Muscle layer of duodenum (tissue), 2 donors: ENCODE measurements around the gene PNPLA3.

Experiments used
- H3K27ac ChIP-seq: one replicate; pipeline ENCODE4 v1.7.0; 2013; ENCODE audit warnings: mild to moderate bottlenecking, low read length
- H3K27me3 ChIP-seq: one replicate; pipeline ENCODE4 v1.7.0; 2013; ENCODE audit warnings: low read depth, mild to moderate bottlenecking, control low read depth, low read length
- H3K36me3 ChIP-seq, 2 donors: one replicate each; pipeline ENCODE4 v1.7.0; 2013; ENCODE audit warnings: low read length in 2 of 2, control low read depth in 1 of 2, mild to moderate bottlenecking in 1 of 2; ENCODE audit not compliant: insufficient read depth in 2 of 2, control insufficient read depth in 1 of 2
- H3K4me1 ChIP-seq, 2 donors: one replicate each; pipeline ENCODE4 v1.7.0; 2013; ENCODE audit warnings: low read length in 2 of 2, mild to moderate bottlenecking in 2 of 2, control low read depth in 1 of 2, moderate library complexity in 1 of 2; ENCODE audit not compliant: insufficient read depth in 2 of 2, control insufficient read depth in 1 of 2
- H3K4me3 ChIP-seq, 2 donors: one replicate each; pipeline ENCODE4 v1.7.0; 2013; ENCODE audit warnings: low read length in 2 of 2, low read depth in 1 of 2, mild to moderate bottlenecking in 1 of 2
- H3K9me3 ChIP-seq, 2 donors: one replicate each; pipeline ENCODE4 v1.7.0; 2013; ENCODE audit warnings: low read length in 2 of 2, control low read depth in 1 of 2, mild to moderate bottlenecking in 1 of 2; ENCODE audit not compliant: control insufficient read depth in 1 of 2
- donor health status: healthy.

PNPLA3 gene

DNA sequence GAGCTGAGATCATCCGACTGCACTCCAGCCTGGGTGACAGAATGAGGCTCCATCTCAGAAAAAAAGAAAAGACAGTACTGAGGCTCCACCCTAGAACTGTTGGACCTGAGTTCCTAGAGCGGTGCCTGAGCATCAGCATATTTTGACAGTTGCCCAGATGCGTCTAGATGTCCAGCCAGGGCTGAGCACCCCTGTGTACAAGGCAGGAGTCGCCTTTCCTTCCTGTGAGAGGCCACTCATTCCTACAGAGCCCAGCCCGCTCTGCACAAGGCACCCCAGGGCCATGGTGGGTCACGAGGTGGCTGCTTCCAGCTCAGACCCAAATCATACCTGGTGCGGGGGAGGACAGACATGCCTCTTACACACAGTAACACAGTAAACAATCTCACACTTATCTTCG is 47.5 kb downstream of the PNPLA3 start:
- H3K36me3 ChIP-seq, result peaks cover 73 to 86% of the 10 kb centered on the region in 2 donors
- H3K9me3 ChIP-seq, result no peaks in the 10 kb centered on the region
- H3K4me3 ChIP-seq, result no peak overlapping the region
- no peaks in the 10 kb centered on the region for H3K27me3 ChIP-seq
- no peak overlapping the region for H3K27ac ChIP-seq
- no peaks in the 10 kb centered on the region for H3K4me1 ChIP-seq

DNA sequence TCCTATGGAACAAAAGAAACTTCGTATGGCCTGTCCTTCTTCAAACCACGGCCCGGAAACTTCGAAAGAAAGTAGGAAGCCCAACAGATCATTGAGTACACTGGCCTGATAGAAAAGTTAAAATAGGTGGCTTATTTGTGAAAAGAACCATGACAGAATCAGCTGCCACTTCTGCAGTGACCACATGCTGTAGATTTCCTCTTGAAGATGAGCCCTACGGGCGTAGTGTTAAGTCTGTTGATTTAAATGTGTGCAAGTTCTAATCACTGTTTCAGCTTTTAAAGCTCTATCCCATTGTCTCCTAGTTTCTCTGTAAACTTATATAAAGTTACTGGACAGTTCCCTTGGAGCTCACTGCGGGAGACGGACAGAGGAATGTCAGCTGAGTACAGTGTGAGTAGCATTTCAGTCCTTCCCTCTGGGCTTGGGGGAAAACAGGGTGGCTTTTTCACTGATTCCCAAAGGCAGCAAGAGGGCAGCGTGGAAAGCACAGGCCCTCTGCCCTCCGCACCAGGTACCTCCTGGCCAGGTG is 49.4 kb downstream of the PNPLA3 start:
- H3K27ac ChIP-seq, result no peak overlapping the region
- H3K4me3 ChIP-seq, result no peak overlapping the region
- no peaks in the 10 kb centered on the region for H3K4me1 ChIP-seq
- H3K36me3 ChIP-seq, result peaks cover 76 to 92% of the 10 kb centered on the region in 2 donors
- no peaks in the 10 kb centered on the region for H3K27me3 ChIP-seq
- no peaks in the 10 kb centered on the region for H3K9me3 ChIP-seq

DNA sequence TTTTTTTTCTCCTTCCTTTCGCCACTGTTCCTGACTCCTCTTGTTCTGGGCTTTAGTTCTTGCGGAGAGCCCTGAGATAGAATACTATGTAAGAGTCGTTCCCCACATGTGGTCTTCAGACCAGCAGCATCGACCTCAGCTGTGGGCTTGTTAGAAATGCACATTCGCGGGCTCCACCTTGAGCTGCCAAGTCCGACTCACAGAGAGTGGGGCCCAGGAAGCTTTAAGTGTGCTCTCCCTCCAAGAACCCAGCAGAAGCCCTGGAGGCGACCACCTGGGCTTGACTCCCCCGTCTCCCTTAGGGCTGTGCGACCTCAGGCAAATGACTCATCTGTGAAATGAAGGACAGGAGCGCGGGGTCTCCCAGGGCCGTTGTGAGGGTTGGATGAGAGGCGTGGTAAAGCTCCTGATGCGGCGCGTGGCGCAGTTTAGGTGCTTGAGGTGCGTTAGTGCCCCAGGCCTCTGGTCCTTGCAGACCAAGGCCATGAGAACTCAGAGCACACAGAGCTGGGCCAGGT is 50.5 kb downstream of the PNPLA3 start:
- Histone ChIP-seq H3K4me3 (no peak overlapping the region), H3K27ac (no peak overlapping the region), H3K36me3 (peaks cover 73 to 94% of the 10 kb centered on the region in 2 donors), H3K27me3 (no peaks in the 10 kb centered on the region), H3K4me1 (no peaks in the 10 kb centered on the region), H3K9me3 (no peaks in the 10 kb centered on the region)

DNA sequence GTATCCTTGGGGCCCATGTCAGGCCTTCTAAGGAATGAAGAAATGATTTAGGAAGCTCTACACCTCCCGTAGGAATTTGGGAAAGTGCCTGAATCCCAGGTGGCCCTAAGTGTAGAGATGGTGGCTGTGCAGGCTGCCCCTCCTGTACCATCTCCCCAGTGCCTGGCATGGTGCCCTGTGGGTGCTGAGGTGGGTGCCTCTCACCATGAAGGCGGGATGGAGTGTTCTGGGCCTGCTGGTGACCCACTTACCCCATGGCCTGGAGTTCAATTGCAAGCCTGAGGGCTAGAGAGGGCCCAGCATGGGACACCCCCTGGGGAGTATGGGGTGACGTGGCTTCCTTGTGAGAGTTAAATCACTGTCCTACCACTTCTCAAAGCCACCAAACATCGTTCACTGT is 51.4 kb downstream of the PNPLA3 start:
- Histone ChIP-seq H3K27ac (no peak overlapping the region), H3K4me3 (no peak overlapping the region), H3K9me3 (no peaks in the 10 kb centered on the region), H3K36me3 (peaks cover 71 to 94% of the 10 kb centered on the region in 2 donors), H3K4me1 (no peaks in the 10 kb centered on the region), H3K27me3 (no peaks in the 10 kb centered on the region)

DNA sequence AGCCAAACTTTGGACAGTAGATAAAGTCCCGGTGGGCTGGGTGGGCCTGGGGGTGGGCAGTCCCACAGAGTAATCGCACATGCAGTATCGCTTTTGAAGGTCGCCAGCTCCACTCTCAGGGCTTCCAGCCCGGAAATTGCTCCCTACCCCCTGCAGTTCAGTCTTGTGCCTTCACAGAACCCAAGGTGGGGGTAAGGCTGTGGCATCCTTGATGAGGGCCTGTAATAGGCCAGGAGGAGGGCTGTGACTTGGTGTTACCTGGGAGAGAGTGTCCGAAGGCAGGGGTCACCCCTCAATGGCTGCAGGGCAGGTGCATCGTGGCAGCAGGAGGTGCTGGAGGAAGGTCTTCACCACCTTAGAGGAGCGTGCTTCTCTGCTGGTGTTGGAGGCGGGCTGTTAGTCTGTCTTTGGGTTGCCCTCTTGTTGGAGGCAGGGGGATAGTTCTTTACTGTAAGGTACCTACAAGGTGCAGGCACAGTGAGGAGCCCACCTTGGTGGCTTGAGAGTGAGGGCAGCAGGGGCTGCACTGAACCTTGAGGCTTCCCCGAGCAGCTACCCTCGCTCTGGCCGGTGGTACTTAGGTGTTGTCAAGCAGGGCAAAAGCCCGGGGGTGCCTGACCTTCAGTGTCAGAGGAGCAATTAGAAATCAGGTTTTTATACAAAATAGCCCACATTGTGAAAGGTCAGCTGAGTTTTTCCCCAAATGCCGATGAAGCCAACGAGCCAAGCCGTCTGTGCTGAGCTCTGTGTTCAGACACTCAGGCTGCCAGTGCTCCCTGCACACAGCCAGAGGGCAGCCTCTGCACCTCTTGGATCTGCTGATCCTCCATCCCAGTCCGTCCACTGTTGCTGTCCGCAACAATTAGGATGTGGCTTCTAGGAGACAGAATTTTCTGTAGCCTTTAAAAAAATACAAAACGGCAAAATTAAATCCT is 53.5 kb downstream of the PNPLA3 start:
- Histone ChIP-seq H3K4me1 (no peaks in the 10 kb centered on the region), H3K27ac (no peak overlapping the region), H3K4me3 (no peak overlapping the region), H3K27me3 (no peaks in the 10 kb centered on the region), H3K9me3 (no peaks in the 10 kb centered on the region), H3K36me3 (peaks cover 76 to 92% of the 10 kb centered on the region in 2 donors)

DNA sequence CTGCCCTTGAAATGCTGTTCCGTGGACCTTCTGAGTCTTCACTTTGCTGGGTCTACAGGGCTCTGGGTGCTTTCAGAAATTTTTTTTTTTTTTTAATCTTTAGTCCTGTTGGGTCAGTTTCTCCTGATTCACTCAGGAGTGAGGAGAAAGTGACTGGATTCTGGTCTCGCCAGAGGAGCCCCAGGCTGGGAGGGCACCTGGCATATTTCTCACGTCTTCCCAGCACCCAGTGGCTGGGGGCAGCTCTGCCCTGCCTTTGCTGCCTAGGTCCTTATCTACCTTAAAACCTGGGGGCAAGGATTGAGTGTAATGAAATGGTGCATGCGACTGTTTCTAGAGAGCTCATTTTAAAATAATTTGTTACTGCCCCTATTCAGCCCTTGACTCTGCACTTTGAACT is 55.0 kb downstream of the PNPLA3 start:
- Histone ChIP-seq H3K9me3 (no peaks in the 10 kb centered on the region), H3K27me3 (no peaks in the 10 kb centered on the region), H3K4me3 (no peak overlapping the region), H3K4me1 (no peaks in the 10 kb centered on the region), H3K36me3 (peaks cover 67 to 85% of the 10 kb centered on the region in 2 donors), H3K27ac (no peak overlapping the region)

DNA sequence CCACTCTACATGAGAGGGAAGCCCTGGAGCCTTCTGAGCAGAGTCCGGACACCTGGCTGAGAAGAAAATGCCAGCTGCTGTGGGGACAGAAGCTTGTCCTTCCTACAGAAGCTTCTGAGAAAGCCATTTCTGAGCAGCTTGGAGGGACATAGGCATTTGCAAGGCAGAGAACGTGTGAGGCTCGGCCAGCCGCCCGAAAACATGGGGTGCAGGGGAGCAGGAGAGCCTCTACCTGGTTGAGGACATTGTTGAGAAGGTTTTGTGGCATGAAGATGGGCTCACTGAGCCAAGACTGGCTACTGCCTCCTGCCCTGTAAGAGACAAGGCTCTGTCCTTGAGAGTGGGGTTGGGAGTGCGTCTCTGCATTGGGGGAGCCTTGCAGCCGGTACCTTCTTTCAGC is 57.0 kb downstream of the PNPLA3 start:
- Histone ChIP-seq H3K27me3 (no peaks in the 10 kb centered on the region), H3K27ac (no peak overlapping the region), H3K4me1 (no peaks in the 10 kb centered on the region), H3K9me3 (no peaks in the 10 kb centered on the region), H3K4me3 (no peak overlapping the region), H3K36me3 (peaks cover 67 to 81% of the 10 kb centered on the region in 2 donors)

DNA sequence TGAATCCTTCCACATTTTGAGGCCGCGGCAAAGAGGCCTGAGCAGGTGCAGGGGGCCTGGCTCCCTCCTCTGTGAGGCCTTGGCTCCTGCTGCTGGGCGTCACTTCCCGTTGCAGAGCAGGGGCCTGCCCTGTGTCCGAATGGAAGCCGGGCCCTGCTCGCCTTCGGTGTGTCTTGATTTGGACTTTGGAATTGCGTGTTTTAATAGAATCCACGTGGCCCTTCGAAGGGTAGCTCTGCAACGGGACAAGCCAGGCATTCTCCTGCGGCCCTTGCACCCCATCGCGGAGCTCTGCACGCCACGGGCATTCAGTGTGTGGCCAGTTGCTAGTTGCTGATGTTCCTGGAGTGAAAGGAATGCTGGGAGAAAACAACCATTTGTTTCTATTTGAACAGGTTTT is 57.4 kb downstream of the PNPLA3 start:
- H3K4me3 ChIP-seq, result no peak overlapping the region
- no peak overlapping the region for H3K27ac ChIP-seq
- H3K4me1 ChIP-seq, result no peaks in the 10 kb centered on the region
- H3K9me3 ChIP-seq, result no peaks in the 10 kb centered on the region
- H3K36me3 ChIP-seq, result peaks cover 63 to 78% of the 10 kb centered on the region in 2 donors
- H3K27me3 ChIP-seq, result no peaks in the 10 kb centered on the region

DNA sequence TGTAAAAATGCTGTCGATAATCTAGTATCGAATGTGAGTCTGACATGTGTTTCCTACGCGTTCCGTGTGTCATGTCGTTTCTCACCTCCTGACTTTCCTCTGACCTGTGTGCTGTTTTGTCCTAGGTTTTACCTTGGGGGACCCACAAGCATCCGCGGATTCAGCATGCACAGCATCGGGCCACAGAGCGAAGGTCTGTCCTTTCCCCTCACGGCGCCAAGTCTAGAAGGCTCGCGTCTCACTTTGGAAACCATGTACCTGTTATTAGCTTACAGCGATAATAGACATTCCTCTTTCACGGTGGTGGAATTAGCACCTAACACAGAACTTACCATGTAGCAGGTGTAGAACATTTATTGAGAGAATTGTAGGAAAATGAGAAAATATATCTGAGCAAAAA is 60.2 kb downstream of the PNPLA3 start:
- H3K4me1 ChIP-seq, result peaks cover 0 to 4% of the 10 kb centered on the region in 2 donors
- H3K27me3 ChIP-seq, result no peaks in the 10 kb centered on the region
- no peak overlapping the region for H3K27ac ChIP-seq
- H3K4me3 ChIP-seq, result no peak overlapping the region
- H3K9me3 ChIP-seq, result no peaks in the 10 kb centered on the region
- peaks cover 53 to 62% of the 10 kb centered on the region in 2 donors for H3K36me3 ChIP-seq

DNA sequence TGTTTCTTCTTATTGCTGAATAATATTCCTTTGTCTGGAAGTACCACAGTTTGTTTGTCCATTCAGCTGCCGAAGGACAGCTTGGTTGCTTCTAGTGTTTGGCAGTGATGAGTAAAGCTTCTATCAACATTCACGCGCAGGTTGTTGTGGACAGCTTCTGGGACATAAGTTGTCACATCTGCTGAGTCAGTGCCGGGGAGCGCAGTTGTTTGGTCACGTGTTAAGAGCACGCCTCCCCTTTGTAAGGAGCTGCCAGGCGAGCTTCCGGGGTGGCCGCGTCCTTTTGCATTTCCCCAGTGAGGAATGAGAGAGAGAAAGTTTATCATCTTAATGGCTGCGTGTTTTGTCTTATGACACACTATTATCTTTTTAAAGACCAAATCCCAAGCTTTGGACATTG is 61.9 kb downstream of the PNPLA3 start:
- Histone ChIP-seq H3K27ac (no peak overlapping the region), H3K4me3 (no peak overlapping the region), H3K9me3 (no peaks in the 10 kb centered on the region), H3K27me3 (no peaks in the 10 kb centered on the region), H3K36me3 (peaks cover 52 to 57% of the 10 kb centered on the region in 2 donors), H3K4me1 (peaks cover 0 to 5% of the 10 kb centered on the region in 2 donors)

DNA sequence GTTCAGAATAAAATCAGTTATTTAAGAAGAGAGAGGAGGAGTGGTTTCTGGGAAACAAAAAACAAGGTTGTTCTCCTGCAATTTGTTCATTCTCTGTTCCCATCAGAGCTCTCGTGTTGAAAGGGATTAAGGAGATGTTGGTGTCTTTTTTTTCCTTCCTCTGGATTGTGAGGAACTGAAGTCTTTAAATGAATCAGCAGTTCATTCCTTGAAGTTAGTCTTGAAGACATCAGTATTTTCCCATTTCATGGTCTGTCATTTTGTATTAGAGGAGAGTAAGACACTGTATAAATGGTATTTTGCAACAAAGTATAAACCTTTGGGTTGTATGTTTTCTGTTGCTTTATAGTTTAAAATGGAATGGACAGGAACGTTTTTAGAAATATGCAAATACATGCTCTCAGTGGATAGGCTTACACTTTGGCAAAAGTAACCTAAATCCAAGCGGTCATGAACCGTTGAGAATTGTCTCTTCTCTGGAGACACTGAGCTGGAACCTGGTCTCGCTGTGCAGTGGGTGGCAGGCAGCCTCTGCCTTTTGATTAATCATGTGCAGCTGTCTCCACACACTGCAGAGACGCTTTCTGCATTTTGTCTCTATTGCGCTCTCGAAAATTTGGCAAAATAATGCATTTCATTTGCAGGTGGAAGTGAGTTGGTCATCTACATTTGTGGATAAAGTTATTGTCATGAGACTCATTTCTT is 64.7 kb downstream of the PNPLA3 start:
- H3K9me3 ChIP-seq, result no peaks in the 10 kb centered on the region
- no peak overlapping the region for H3K27ac ChIP-seq
- H3K4me3 ChIP-seq, result no peak overlapping the region
- H3K4me1 ChIP-seq, result peaks cover 0 to 5% of the 10 kb centered on the region in 2 donors
- no peaks in the 10 kb centered on the region for H3K27me3 ChIP-seq
- H3K36me3 ChIP-seq, result peaks cover 61 to 69% of the 10 kb centered on the region in 2 donors
